Measurements from ENCODE around the gene GTF2H1.

The GTF2H1 gene

GRCh38 chr11:18312663-18313420 lies 9.5 kb upstream of the GTF2H1 start:
- Histone ChIP-seq H3K79me2 (ENCODE audit: insufficient read depth, low read length) (peaks cover 9% of the 10 kb centered on the region), H3K4me1 (ENCODE audit: insufficient read depth, low read length, severe bottlenecking) (no peaks in the 10 kb centered on the region), H3K4me2 (ENCODE audit: low read length) (no peak overlapping the region), H3K36me3 (ENCODE audit: insufficient read depth, low read length) (peaks cover 48% of the 10 kb centered on the region), H3K27ac (ENCODE audit: low read depth, low read length, poor library complexity, severe bottlenecking) (no peak overlapping the region), H3F3A (ENCODE audit: insufficient read depth, low read length) (no peaks in the 10 kb centered on the region), H3K9me3 (ENCODE audit: low read length) (no peaks in the 10 kb centered on the region), H2AFZ (ENCODE audit: low read length) (no peak overlapping the region), H3K9ac (ENCODE audit: low read length) (no peak overlapping the region), H3K9me2 (ENCODE audit: low read depth, low read length) (no peaks in the 10 kb centered on the region), H3K27me3 (ENCODE audit: insufficient read depth, low read length) (no peaks in the 10 kb centered on the region), H4K20me1 (ENCODE audit: insufficient read depth, low read length) (no peaks in the 10 kb centered on the region), H3K4me3 (ENCODE audit: low read depth, low read length, poor library complexity, severe bottlenecking) (no peak overlapping the region)
- TF ChIP-seq EZH2 (IDR thresholded peaks at IDR 0.05; ENCODE audit: borderline replicate concordance, low read length): no peak
- no peak for TF ChIP-seq CTCF (IDR thresholded peaks at IDR 0.05; ENCODE audit: low read length)

GRCh38 chr11:18313965-18314763 lies 8.2 kb upstream of the GTF2H1 start:
- Histone ChIP-seq H2AFZ (ENCODE audit: low read length) (no peak overlapping the region), H3K9me2 (ENCODE audit: low read depth, low read length) (no peaks in the 10 kb centered on the region), H3K79me2 (ENCODE audit: insufficient read depth, low read length) (peaks cover 23% of the 10 kb centered on the region), H4K20me1 (ENCODE audit: insufficient read depth, low read length) (no peaks in the 10 kb centered on the region), H3K4me1 (ENCODE audit: insufficient read depth, low read length, severe bottlenecking) (peaks cover 7% of the 10 kb centered on the region), H3K4me3 (ENCODE audit: low read depth, low read length, poor library complexity, severe bottlenecking) (no peak overlapping the region), H3K27me3 (ENCODE audit: insufficient read depth, low read length) (no peaks in the 10 kb centered on the region), H3K27ac (ENCODE audit: low read depth, low read length, poor library complexity, severe bottlenecking) (no peak overlapping the region), H3K36me3 (ENCODE audit: insufficient read depth, low read length) (peaks cover 35% of the 10 kb centered on the region), H3K9me3 (ENCODE audit: low read length) (no peaks in the 10 kb centered on the region), H3K4me2 (ENCODE audit: low read length) (no peak overlapping the region), H3K9ac (ENCODE audit: low read length) (no peak overlapping the region), H3F3A (ENCODE audit: insufficient read depth, low read length) (no peaks in the 10 kb centered on the region)
- TF ChIP-seq CTCF (IDR thresholded peaks at IDR 0.05; ENCODE audit: low read length) (no peak), EZH2 (IDR thresholded peaks at IDR 0.05; ENCODE audit: borderline replicate concordance, low read length) (no peak)

GRCh38 chr11:18314784-18315523 lies 7.4 kb upstream of the GTF2H1 start:
- Histone ChIP-seq H3K9ac (ENCODE audit: low read length) (no peak overlapping the region), H3K9me3 (ENCODE audit: low read length) (no peaks in the 10 kb centered on the region), H2AFZ (ENCODE audit: low read length) (no peak overlapping the region), H3K27me3 (ENCODE audit: insufficient read depth, low read length) (no peaks in the 10 kb centered on the region), H3K27ac (ENCODE audit: low read depth, low read length, poor library complexity, severe bottlenecking) (no peak overlapping the region), H3K4me1 (ENCODE audit: insufficient read depth, low read length, severe bottlenecking) (peaks cover 15% of the 10 kb centered on the region), H3K4me2 (ENCODE audit: low read length) (no peak overlapping the region), H3K9me2 (ENCODE audit: low read depth, low read length) (no peaks in the 10 kb centered on the region), H3K36me3 (ENCODE audit: insufficient read depth, low read length) (peaks cover 27% of the 10 kb centered on the region), H3F3A (ENCODE audit: insufficient read depth, low read length) (no peaks in the 10 kb centered on the region), H4K20me1 (ENCODE audit: insufficient read depth, low read length) (no peaks in the 10 kb centered on the region), H3K4me3 (ENCODE audit: low read depth, low read length, poor library complexity, severe bottlenecking) (no peak overlapping the region), H3K79me2 (ENCODE audit: insufficient read depth, low read length) (peaks cover 30% of the 10 kb centered on the region)
- no peak for TF ChIP-seq EZH2 (IDR thresholded peaks at IDR 0.05; ENCODE audit: borderline replicate concordance, low read length)
- no peak for TF ChIP-seq CTCF (IDR thresholded peaks at IDR 0.05; ENCODE audit: low read length)
